WTC11 (cell line): Measurements from ENCODE around the gene HSDL1. TPM values are rescaled to one million over a fixed set of nuclear protein-coding genes. Genes with fewer than 3 reads are reported as not detected.

Experiments used
- ATAC-seq: fragments of 200-7000 bp; cut with Tn5 transposase; 2 replicates; pipeline ENCODE4 v1.10.0; 2021; ENCODE audit warnings: mild to moderate bottlenecking, moderate library complexity
- CTCF ChIA-PET: fragments of 300-600 bp; sonication (Branson Sonifier 250); formaldehyde crosslinking; loops from one replicate; lab custom pipeline; 2021; ENCODE audit warnings: antibody characterized with exemption; lab: Charles Lee
- POLR2A ChIA-PET: fragments of 350-600 bp; sonication (Branson Sonifier 250); formaldehyde crosslinking; loops from one replicate; lab custom pipeline; 2021; ENCODE audit warnings: antibody characterized with exemption; lab: Charles Lee
- DNase-seq: peaks from one replicate; pipeline ENCODE4 v3.0.0; 2021; ENCODE audit warnings: low spot score
- H3K27ac Mint-ChIP-seq: 2 replicates; pipeline ENCODE4 v1.8.0; 2021; ENCODE audit warnings: mixed read lengths
- H3K27me3 Mint-ChIP-seq: 2 replicates; pipeline ENCODE4 v1.8.0; 2021; ENCODE audit warnings: low read depth, mild to moderate bottlenecking, moderate library complexity, mixed read lengths
- H3K36me3 Mint-ChIP-seq: 2 replicates; pipeline ENCODE4 v1.8.0; 2021; ENCODE audit warnings: mixed read lengths
- H3K4me1 Mint-ChIP-seq: 2 replicates; pipeline ENCODE4 v1.8.0; 2022; ENCODE audit warnings: mixed read lengths
- H3K4me3 Mint-ChIP-seq: 2 replicates; pipeline ENCODE4 v1.8.0; 2021; ENCODE audit warnings: mild to moderate bottlenecking, moderate library complexity, mixed read lengths
- H3K9me3 Mint-ChIP-seq: 2 replicates; pipeline ENCODE4 v1.8.0; 2021; ENCODE audit warnings: mixed read lengths
- AFF4 ChIP-seq: sonication (generic); formaldehyde crosslinking; IDR thresholded peaks from 2 replicates; pipeline ENCODE4 v1.8.1; 2023; ENCODE audit warnings: mild to moderate bottlenecking, missing genetic modification reagents, borderline replicate concordance
- ATF1 ChIP-seq: sonication (generic); formaldehyde crosslinking; IDR thresholded peaks from 2 replicates; pipeline ENCODE4 v1.8.1; 2023; ENCODE audit warnings: mild to moderate bottlenecking, moderate library complexity, missing genetic modification reagents
- ATF2 ChIP-seq: sonication (generic); formaldehyde crosslinking; IDR thresholded peaks from 2 replicates; pipeline ENCODE4 v1.8.1; 2022; ENCODE audit warnings: low read depth, missing genetic modification reagents, borderline replicate concordance
- ATF3 ChIP-seq: sonication (generic); formaldehyde crosslinking; conservative IDR thresholded peaks from 2 replicates; pipeline ENCODE4 v1.8.1; 2022; ENCODE audit warnings: mild to moderate bottlenecking, missing genetic modification reagents
- EMX1 ChIP-seq: fragments of 250-450 bp; sonication (Bioruptor Pico); IDR thresholded peaks from 2 replicates; pipeline ENCODE4 v1.8.0; 2021; ENCODE audit warnings: mild to moderate bottlenecking
- FOXP1 ChIP-seq: sonication (generic); formaldehyde crosslinking; IDR thresholded peaks from 2 replicates; pipeline ENCODE4 v1.8.0; 2022; ENCODE audit warnings: missing genetic modification reagents, mild to moderate bottlenecking, moderate library complexity, borderline replicate concordance
- GABPB1 ChIP-seq: sonication (generic); formaldehyde crosslinking; IDR thresholded peaks from 2 replicates; pipeline ENCODE4 v1.8.1; 2023; ENCODE audit warnings: mild to moderate bottlenecking, missing genetic modification reagents
- HMGA2 ChIP-seq: fragments of 250-450 bp; sonication (Bioruptor Pico); IDR thresholded peaks from 2 replicates; pipeline ENCODE4 v1.4.0; 2021; ENCODE audit warnings: mild to moderate bottlenecking, moderate library complexity
- NFYB ChIP-seq: sonication (generic); formaldehyde crosslinking; conservative IDR thresholded peaks from 2 replicates; pipeline ENCODE4 v1.8.0; 2022; ENCODE audit warnings: low read depth, missing genetic modification reagents
- NR1H2 ChIP-seq: sonication (generic); formaldehyde crosslinking; IDR thresholded peaks from 2 replicates; pipeline ENCODE4 v1.9.0; 2021; ENCODE audit warnings: mild to moderate bottlenecking, moderate library complexity, missing genetic modification reagents
- PREB ChIP-seq: sonication (generic); formaldehyde crosslinking; IDR thresholded peaks from 2 replicates; pipeline ENCODE4 v1.8.1; 2022; ENCODE audit warnings: mild to moderate bottlenecking, missing genetic modification reagents, moderate library complexity, borderline replicate concordance
- RELA ChIP-seq: sonication (generic); formaldehyde crosslinking; IDR thresholded peaks from 2 replicates; pipeline ENCODE4 v1.8.1; 2022; ENCODE audit warnings: missing genetic modification reagents, mild to moderate bottlenecking, borderline replicate concordance
- SMAD3 ChIP-seq: sonication (generic); formaldehyde crosslinking; IDR thresholded peaks from 2 replicates; pipeline ENCODE4 v1.8.0; 2022; ENCODE audit warnings: missing genetic modification reagents, mild to moderate bottlenecking, borderline replicate concordance
- SP1 ChIP-seq: sonication (generic); formaldehyde crosslinking; conservative IDR thresholded peaks from 2 replicates; pipeline ENCODE4 v1.8.1; 2022; ENCODE audit warnings: missing genetic modification reagents
- TCF7 ChIP-seq: sonication (generic); formaldehyde crosslinking; IDR thresholded peaks from 2 replicates; pipeline ENCODE4 v1.8.0; 2022; ENCODE audit warnings: mild to moderate bottlenecking, low read depth, missing genetic modification reagents, moderate library complexity
- ZBTB21 ChIP-seq: sonication (generic); formaldehyde crosslinking; IDR thresholded peaks from 2 replicates; pipeline ENCODE4 v1.8.1; 2023; ENCODE audit warnings: mild to moderate bottlenecking, missing genetic modification reagents, borderline replicate concordance
- ZNF232 ChIP-seq: sonication (generic); formaldehyde crosslinking; IDR thresholded peaks from 2 replicates; pipeline ENCODE4 v1.8.0; 2022; ENCODE audit warnings: mild to moderate bottlenecking, missing genetic modification reagents
- ZNF423 ChIP-seq: fragments of 250-450 bp; sonication (Bioruptor Pico); IDR thresholded peaks from 2 replicates; pipeline ENCODE4 v2.1.2; 2022; ENCODE audit warnings: mild to moderate bottlenecking, moderate library complexity
- ZNF512 ChIP-seq: sonication (generic); formaldehyde crosslinking; IDR thresholded peaks from 2 replicates; pipeline ENCODE4 v1.8.1; 2022; ENCODE audit warnings: missing genetic modification reagents, borderline replicate concordance
- total RNA-seq: library from RNA; stranded (reverse); gene quantifications from 3 replicates; pipeline ENCODE4 v1.2.3, GENCODE V29; 2021
- TF ChIP-seq, protein P1 (sequence below): sonication (generic); formaldehyde crosslinking; IDR thresholded peaks from 2 replicates; pipeline ENCODE4 v1.8.0; 2022; ENCODE audit warnings: mild to moderate bottlenecking, missing genetic modification reagents
- TF ChIP-seq, protein P2 (sequence below): sonication (generic); formaldehyde crosslinking; IDR thresholded peaks from 2 replicates; pipeline ENCODE4 v1.8.0; 2022; ENCODE audit warnings: missing genetic modification reagents
- TF ChIP-seq, protein P3 (sequence below): sonication (generic); formaldehyde crosslinking; IDR thresholded peaks from 2 replicates; pipeline ENCODE4 v1.8.1; 2022; ENCODE audit warnings: low read depth, mild to moderate bottlenecking, moderate library complexity, missing genetic modification reagents, borderline replicate concordance

HSDL1 gene
- total RNA-seq, 1 experiment from 2014 or later, result 48.6 TPM

GRCh38 chr16:84082110-84082509 is 62.9 kb downstream of the HSDL1 start:
- CTCF ChIA-PET, result interaction anchor here (1.0 to 2.2 kb wide), 3 partner anchors 16 to 125 kb away, joined by 4 to 6 read pairs (median 4); partner anchors contain the start of gene TAF1C
- ATAC-seq (peak; percentile 64), DNase-seq (no peak)
- Mint-ChIP-seq H3K9me3 (no peaks in the 10 kb centered on the region), H3K4me3 (no peak overlapping the region), H3K27me3 (no peaks in the 10 kb centered on the region), H3K4me1 (no peaks in the 10 kb centered on the region), H3K36me3 (peaks cover 40% of the 10 kb centered on the region), H3K27ac (no peak overlapping the region)
- TF ChIP-seq, protein P1, sequence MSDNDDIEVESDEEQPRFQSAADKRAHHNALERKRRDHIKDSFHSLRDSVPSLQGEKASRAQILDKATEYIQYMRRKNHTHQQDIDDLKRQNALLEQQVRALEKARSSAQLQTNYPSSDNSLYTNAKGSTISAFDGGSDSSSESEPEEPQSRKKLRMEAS (CRISPR knock-in tag), result no peak
- TF ChIP-seq, protein P2, sequence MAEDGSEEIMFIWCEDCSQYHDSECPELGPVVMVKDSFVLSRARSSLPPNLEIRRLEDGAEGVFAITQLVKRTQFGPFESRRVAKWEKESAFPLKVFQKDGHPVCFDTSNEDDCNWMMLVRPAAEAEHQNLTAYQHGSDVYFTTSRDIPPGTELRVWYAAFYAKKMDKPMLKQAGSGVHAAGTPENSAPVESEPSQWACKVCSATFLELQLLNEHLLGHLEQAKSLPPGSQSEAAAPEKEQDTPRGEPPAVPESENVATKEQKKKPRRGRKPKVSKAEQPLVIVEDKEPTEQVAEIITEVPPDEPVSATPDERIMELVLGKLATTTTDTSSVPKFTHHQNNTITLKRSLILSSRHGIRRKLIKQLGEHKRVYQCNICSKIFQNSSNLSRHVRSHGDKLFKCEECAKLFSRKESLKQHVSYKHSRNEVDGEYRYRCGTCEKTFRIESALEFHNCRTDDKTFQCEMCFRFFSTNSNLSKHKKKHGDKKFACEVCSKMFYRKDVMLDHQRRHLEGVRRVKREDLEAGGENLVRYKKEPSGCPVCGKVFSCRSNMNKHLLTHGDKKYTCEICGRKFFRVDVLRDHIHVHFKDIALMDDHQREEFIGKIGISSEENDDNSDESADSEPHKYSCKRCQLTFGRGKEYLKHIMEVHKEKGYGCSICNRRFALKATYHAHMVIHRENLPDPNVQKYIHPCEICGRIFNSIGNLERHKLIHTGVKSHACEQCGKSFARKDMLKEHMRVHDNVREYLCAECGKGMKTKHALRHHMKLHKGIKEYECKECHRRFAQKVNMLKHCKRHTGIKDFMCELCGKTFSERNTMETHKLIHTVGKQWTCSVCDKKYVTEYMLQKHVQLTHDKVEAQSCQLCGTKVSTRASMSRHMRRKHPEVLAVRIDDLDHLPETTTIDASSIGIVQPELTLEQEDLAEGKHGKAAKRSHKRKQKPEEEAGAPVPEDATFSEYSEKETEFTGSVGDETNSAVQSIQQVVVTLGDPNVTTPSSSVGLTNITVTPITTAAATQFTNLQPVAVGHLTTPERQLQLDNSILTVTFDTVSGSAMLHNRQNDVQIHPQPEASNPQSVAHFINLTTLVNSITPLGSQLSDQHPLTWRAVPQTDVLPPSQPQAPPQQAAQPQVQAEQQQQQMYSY (CRISPR knock-in tag), result no peak
- no peak for TF ChIP-seq ZNF232 (CRISPR knock-in tag)
- TF ChIP-seq, protein P3, sequence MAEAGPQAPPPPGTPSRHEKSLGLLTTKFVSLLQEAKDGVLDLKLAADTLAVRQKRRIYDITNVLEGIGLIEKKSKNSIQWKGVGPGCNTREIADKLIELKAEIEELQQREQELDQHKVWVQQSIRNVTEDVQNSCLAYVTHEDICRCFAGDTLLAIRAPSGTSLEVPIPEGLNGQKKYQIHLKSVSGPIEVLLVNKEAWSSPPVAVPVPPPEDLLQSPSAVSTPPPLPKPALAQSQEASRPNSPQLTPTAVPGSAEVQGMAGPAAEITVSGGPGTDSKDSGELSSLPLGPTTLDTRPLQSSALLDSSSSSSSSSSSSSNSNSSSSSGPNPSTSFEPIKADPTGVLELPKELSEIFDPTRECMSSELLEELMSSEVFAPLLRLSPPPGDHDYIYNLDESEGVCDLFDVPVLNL (CRISPR knock-in tag), result no peak
- no peak for TF ChIP-seq FOXP1
- no peak for TF ChIP-seq ZBTB21
- no peak for TF ChIP-seq SP1
- TF ChIP-seq ATF2 (CRISPR knock-in tag), result no peak
- TF ChIP-seq ATF1 (CRISPR knock-in tag), result no peak
- no peak for TF ChIP-seq ATF3 (CRISPR knock-in tag)
- TF ChIP-seq TCF7 (CRISPR knock-in tag), result no peak
- TF ChIP-seq NR1H2 (CRISPR knock-in tag), result no peak
- no peak for TF ChIP-seq HMGA2 (CRISPR knock-in tag)
- no peak for TF ChIP-seq GABPB1 (CRISPR knock-in tag)
- POLR2A ChIA-PET, result no interaction called here

- DNase-seq (no peak), ATAC-seq (no peak)
- ChIA-PET CTCF (interaction anchor here (1.1 to 2.2 kb wide), 2 partner anchors 16 to 105 kb away, joined by 4 to 6 read pairs; partner anchors contain the start of gene TAF1C), POLR2A (no interaction called here)
- Mint-ChIP-seq H3K4me1 (no peaks in the 10 kb centered on the region), H3K9me3 (no peaks in the 10 kb centered on the region), H3K4me3 (no peak overlapping the region), H3K36me3 (peaks cover 37% of the 10 kb centered on the region), H3K27me3 (no peaks in the 10 kb centered on the region), H3K27ac (no peak overlapping the region)
- TF ChIP-seq NFYB (CRISPR knock-in tag) (no peak), FOXP1 (no peak), ATF1 (CRISPR knock-in tag) (no peak), AFF4 (CRISPR knock-in tag) (no peak), ZNF423 (CRISPR knock-in tag) (no peak), RELA (CRISPR knock-in tag) (no peak), PREB (no peak), SMAD3 (no peak), EMX1 (CRISPR knock-in tag) (no peak), ZNF512 (CRISPR knock-in tag) (no peak)
Observed at GRCh38 chr16:84081446-84081989, 63.5 kb downstream of the HSDL1 start.
